HL-60 (cell line): ENCODE data around the gene ZNF285.

Experiments used
- CTCF ChIP-seq: IDR thresholded peaks from one replicate; pipeline ENCODE4 v1.5.1; 2011; ENCODE audit warnings: low read length, control low read depth, inconsistent platforms; ENCODE audit not compliant: insufficient read depth
- POLR2AphosphoS5 ChIP-seq: IDR thresholded peaks from 2 replicates; pipeline ENCODE4 v1.6.1; 2012; ENCODE audit warnings: low read depth
- REST ChIP-seq: IDR thresholded peaks from 2 replicates; pipeline ENCODE4 v1.6.1; 2012; ENCODE audit warnings: low read depth; ENCODE audit not compliant: insufficient replicate concordance

- TF ChIP-seq POLR2AphosphoS5 (no peak), CTCF (no peak), REST (no peak)
These were observed 59.6 kb downstream of the ZNF285 start for GRCh38 chr19:44341794-44342193.
